Spleen (tissue), 7 donors: Measurements from ENCODE around the gene CREB3L2.

Experiments used
- CTCF ChIP-seq, 11 experiments: fragments of 200-600 bp in 7 of 11; fragments of 450-650 bp in 4 of 11; sonication (generic) in 4 of 11; IDR thresholded peaks in 8 of 11; conservative IDR thresholded peaks in 3 of 11; 1 replicate in 7 of 11; 2 replicates in 4 of 11; pipeline versions ENCODE4 v1.4.0 to v1.8.0; 2016 to 2021; ENCODE audit warnings: antibody characterized with exemption in 11 of 11, inconsistent platforms in 4 of 11, mild to moderate bottlenecking in 1 of 11
- POLR2A ChIP-seq, 3 donors: fragments of 450-650 bp; IDR thresholded peaks; one replicate each; pipeline ENCODE4 v1.5.1; 2017; ENCODE audit warnings: antibody characterized with exemption in 3 of 3, mild to moderate bottlenecking in 1 of 3
- POLR2AphosphoS5 ChIP-seq, 3 donors: sonication (generic); formaldehyde crosslinking; IDR thresholded peaks; one replicate each; pipeline ENCODE4 v1.5.1; 2017; ENCODE audit warnings: antibody characterized with exemption in 3 of 3
- donor health status: DM: no; HTN: no; CAD: no; lungs with moderate emphysema.
- donor health status: DM: no; HTN: no; CAD: no.
- donor health status: DM: no; HTN: no; CAD: no.

GRCh38 chr7:138047907-138048306 is 46.0 kb upstream of the CREB3L2 start:
- no peak for TF ChIP-seq CTCF (IDR thresholded peaks at IDR 0.05 in 8 of 11, conservative IDR thresholded peaks at IDR 0.05 in 3 of 11)
- TF ChIP-seq POLR2AphosphoS5 (IDR thresholded peaks at IDR 0.05): no peak
- no peak for TF ChIP-seq POLR2A (IDR thresholded peaks at IDR 0.05)
